NB4 (cell line): ENCODE results near the gene SERPINA4.

Experiments used
- DNase-seq: peaks from one replicate; pipeline ENCODE4 v3.0.0; 2010; ENCODE audit warnings: low read depth
- H3K4me3 ChIP-seq: one replicate; pipeline ENCODE4 v1.5.1; 2011; ENCODE audit warnings: mild to moderate bottlenecking, low read depth, low read length, moderate library complexity
- CTCF ChIP-seq: IDR thresholded peaks from one replicate; pipeline ENCODE4 v1.5.1; 2012; ENCODE audit warnings: low read depth, low read length
- MAX ChIP-seq: IDR thresholded peaks from 2 replicates; pipeline ENCODE4 v1.6.1; 2011; ENCODE audit warnings: low read depth, low read length
- MYC ChIP-seq: IDR thresholded peaks from 2 replicates; pipeline ENCODE4 v1.6.1; 2011; ENCODE audit warnings: low read depth, low read length
- POLR2A ChIP-seq: IDR thresholded peaks from 2 replicates; pipeline ENCODE4 v1.6.1; 2011; ENCODE audit warnings: mild to moderate bottlenecking; ENCODE audit not compliant: insufficient read length; ENCODE audit errors: extremely low read depth

The SERPINA4 gene

GRCh38 chr14:94531187-94531586 lies 30.1 kb upstream of the SERPINA4 start:
- DNase-seq, result no peak
- no peak for TF ChIP-seq MAX
- no peak for TF ChIP-seq CTCF
- no peak for TF ChIP-seq POLR2A
- no peak for TF ChIP-seq MYC
- H3K4me3 ChIP-seq, result no peak overlapping the region

GRCh38 chr14:94532447-94532846 lies 28.8 kb upstream of the SERPINA4 start:
- DNase-seq, result no peak
- H3K4me3 ChIP-seq, result no peak overlapping the region
- no peak for TF ChIP-seq MYC
- TF ChIP-seq MAX, result no peak
- no peak for TF ChIP-seq POLR2A
- no peak for TF ChIP-seq CTCF

GRCh38 chr14:94535506-94535905 lies 25.7 kb upstream of the SERPINA4 start:
- DNase-seq, result no peak
- no peak for TF ChIP-seq MAX
- TF ChIP-seq MYC, result no peak
- no peak for TF ChIP-seq CTCF
- TF ChIP-seq POLR2A, result no peak
- H3K4me3 ChIP-seq, result no peak overlapping the region

GRCh38 chr14:94536836-94537235 lies 24.4 kb upstream of the SERPINA4 start:
- TF ChIP-seq MAX (no peak), CTCF (peak; percentile 17)
- DNase-seq, result peak; percentile 45
- no peak overlapping the region for H3K4me3 ChIP-seq

- DNase-seq, result no peak
- TF ChIP-seq MYC (no peak), CTCF (no peak), MAX (no peak), POLR2A (no peak)
- no peak overlapping the region for H3K4me3 ChIP-seq
Measured at GRCh38 chr14:94538070-94538740, 23.0 kb upstream of the SERPINA4 start.

- DNase-seq, result no peak
- TF ChIP-seq MAX (no peak), POLR2A (no peak), CTCF (no peak), MYC (no peak)
- no peak overlapping the region for H3K4me3 ChIP-seq
Measured at GRCh38 chr14:94539181-94539580, 22.1 kb upstream of the SERPINA4 start.
